ENCODE measurements around the gene ATXN7L2.

The ATXN7L2 gene

GRCh38 chr1:109523706-109524105 lies 40.0 kb downstream of the ATXN7L2 start:
- DNase-seq (ENCODE audit: low read depth) = no peak

- no peak for DNase-seq (ENCODE audit: low read depth)
Observed at GRCh38 chr1:109527098-109527811, 43.5 kb downstream of the ATXN7L2 start.

GRCh38 chr1:109527846-109528695 lies 44.4 kb downstream of the ATXN7L2 start:
- no peak for DNase-seq (ENCODE audit: low read depth)

GRCh38 chr1:109528712-109529111 lies 45.0 kb downstream of the ATXN7L2 start:
- DNase-seq (ENCODE audit: low read depth) = no peak

- DNase-seq (ENCODE audit: low read depth) = no peak
Observed at GRCh38 chr1:109529881-109530456, 46.3 kb downstream of the ATXN7L2 start.

GRCh38 chr1:109530457-109531087 lies 46.9 kb downstream of the ATXN7L2 start:
- no peak for DNase-seq (ENCODE audit: low read depth)

GRCh38 chr1:109531380-109531779 lies 47.7 kb downstream of the ATXN7L2 start:
- DNase-seq (ENCODE audit: low read depth) = no peak

- DNase-seq (ENCODE audit: low read depth) = no peak
Observed at GRCh38 chr1:109531826-109532364, 48.2 kb downstream of the ATXN7L2 start.

GRCh38 chr1:109532365-109533136 lies 48.8 kb downstream of the ATXN7L2 start:
- peak; percentile 86 for DNase-seq (ENCODE audit: low read depth)

- no peak for DNase-seq (ENCODE audit: low read depth)
Observed at GRCh38 chr1:109534307-109534858, 50.7 kb downstream of the ATXN7L2 start.

GRCh38 chr1:109535481-109535880 lies 51.8 kb downstream of the ATXN7L2 start:
- no peak for DNase-seq (ENCODE audit: low read depth)

- no peak for DNase-seq (ENCODE audit: low read depth)
Observed at GRCh38 chr1:109535971-109536491, 52.3 kb downstream of the ATXN7L2 start.

- no peak for DNase-seq (ENCODE audit: low read depth)
Observed at GRCh38 chr1:109537450-109538178, 53.9 kb downstream of the ATXN7L2 start.

- no peak for DNase-seq (ENCODE audit: low read depth)
Observed at GRCh38 chr1:109538827-109539555, 55.3 kb downstream of the ATXN7L2 start.

- no peak for DNase-seq (ENCODE audit: low read depth)
Observed at GRCh38 chr1:109539676-109540075, 56.0 kb downstream of the ATXN7L2 start, which contains the start of gene GPR61. Gene GPR61, plus strand, starts transcription at chr1:109539872. Its CDS starts 3,151 bp downstream, at chr1:109543023.

GRCh38 chr1:109541102-109541501 lies 57.4 kb downstream of the ATXN7L2 start:
- no peak for DNase-seq (ENCODE audit: low read depth)

Measured in activated gamma-delta T cell treated with anti-CD3 and anti-CD28 coated beads, Interleukin-2, amount 50 U/mL, for 16 hours (primary cell).